Effector CD4-positive, alpha-beta T cell (primary cell): Measurements from ENCODE around the gene ADAMTS2.

Experiments
- DNase-seq: peaks from one replicate; pipeline ENCODE4 v3.0.0-alpha.2; 2020

ADAMTS2 gene

DNA sequence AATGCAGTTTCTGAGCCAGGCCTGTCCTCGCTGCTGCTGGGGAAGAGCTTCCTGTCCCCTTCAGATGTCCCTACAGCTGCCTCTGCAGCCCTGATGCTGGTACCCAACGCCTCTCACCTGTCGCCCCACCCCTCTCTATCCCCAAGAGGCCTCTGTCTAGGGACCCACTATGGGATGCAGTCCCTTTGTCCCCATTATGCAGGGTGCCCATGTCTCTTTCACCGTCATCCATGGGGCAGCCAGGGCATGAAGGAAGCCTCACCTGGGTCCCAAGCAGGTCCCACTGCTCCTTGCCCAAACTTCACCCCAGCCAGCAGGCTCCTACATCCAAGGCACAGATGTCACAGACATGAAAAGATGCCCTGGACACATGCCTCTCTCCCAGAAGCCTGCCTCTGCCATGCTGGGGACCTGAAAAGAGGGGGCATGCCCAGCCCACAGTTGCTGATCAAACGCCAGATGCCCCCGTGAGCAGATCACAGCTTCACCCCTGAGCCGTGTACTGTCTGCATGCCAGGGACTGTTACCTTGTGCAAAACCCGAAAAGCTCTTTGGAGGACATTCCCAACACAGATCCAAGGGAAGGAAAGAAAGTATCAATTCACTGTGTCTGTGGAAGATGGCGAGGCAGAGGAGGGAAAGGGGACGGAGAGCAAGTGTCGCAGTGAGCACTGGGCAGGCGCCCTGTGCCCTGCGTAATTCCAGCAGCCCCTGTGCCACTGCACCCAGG, 81.0 kb downstream of the ADAMTS2 start:
- DNase-seq = no peak

DNA sequence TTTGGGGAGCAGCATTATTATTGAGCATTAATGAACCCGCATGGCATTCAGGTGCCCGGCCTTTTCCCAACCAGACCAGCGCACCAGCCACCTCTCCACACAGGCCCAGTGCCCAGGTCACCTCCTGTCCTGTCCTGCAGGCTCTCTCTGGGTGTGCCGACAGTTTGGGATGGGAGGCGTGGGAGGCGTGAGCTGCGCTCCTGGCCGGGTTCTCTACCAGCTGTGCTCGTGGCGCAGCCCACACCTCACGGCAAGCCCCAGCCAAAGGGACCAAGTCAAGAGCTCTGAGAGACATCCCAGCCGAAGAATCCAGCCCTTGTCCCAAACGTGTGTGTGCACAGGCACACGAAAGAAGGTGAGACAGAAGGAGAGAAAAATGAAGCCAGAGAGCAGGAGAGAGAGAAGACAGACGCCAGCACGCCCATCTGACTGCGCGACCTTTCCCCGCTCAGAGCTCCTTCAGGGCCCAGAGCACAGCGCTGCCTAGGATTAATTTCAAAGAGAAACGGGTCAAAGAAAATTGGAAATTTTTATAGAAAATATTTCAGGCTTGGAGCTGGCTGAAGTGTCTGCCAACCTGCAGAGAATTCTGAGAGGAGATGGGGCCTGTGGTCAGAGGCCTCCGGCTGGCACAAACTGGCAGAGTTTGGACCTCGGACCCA, 81.7 kb downstream of the ADAMTS2 start:
- no peak for DNase-seq

DNA sequence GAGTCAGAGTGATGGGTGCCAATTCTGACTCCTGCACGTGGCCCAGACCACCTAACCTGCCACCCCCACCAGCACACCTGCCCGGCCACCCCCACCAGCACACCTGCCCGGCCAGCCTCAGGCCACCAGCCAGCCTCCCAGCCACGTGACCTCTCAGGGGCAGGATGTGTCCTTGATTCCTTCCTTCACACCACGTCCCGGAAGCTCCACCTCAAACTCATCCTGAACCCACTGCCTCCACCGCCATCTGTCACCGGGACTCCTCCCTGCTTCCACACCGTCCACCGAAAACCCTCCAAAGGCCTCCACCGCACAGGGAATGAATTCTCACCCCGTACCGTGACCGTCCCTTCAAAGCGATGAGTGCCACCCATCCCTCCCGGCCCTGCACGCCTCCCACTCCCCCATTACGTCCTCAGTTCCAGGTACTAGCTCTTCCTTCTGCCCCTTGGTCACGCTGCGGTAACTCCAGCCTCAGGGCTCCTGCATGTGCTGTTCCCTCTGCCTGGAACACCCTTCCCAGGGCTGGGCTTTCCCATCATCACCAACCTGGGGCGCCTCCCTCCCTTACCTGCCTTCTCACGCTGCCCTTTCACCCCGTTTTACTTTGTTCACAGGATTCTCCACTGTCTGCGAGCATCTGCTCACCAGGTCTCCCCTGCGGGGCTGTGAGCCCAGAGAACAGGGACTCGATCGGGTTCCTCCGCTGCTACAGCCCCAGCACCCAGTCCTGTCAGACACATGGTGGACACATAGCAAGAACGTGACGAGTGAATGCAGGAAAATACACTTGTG, 82.9 kb downstream of the ADAMTS2 start:
- no peak for DNase-seq

DNA sequence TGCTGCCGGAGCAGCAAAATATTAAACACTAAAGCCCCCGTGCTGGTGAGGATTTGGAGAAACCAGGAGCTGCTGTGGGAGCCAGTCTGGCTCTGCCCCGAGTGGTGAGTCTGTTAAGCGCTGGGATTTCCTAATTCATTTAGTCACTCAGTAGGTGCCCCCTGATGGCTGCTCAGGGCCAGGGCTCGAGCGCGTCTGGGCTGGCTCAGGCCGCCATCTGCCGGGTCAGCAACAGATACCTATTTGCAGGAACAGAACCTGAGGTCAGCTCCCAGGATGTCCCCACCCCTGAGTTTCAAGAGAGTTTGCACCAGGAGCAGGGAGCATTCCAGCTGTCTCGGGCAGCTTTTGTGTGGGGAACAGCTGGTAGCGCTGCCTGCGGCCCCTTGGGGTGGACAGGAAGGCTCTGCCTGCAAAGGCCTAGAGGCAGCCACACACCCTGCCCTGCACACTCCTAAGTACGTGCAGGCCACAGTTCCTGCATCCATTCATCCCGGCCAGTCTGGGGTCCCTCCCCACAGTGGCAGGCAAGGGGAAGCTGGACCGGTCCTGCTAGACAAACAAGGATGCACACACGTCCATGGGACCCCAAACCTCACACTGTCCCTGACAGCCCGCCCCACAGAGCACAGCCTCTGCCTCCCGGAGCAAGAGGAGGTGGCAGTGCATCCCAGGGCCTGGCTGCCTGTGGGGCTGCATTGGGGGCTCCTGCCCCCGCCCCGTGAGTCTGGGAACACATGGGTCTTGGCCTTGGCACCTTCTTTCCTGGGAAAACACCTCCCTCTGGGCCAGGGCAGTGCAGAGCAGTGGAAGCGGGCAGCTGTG, 83.7 kb downstream of the ADAMTS2 start:
- DNase-seq = no peak

DNA sequence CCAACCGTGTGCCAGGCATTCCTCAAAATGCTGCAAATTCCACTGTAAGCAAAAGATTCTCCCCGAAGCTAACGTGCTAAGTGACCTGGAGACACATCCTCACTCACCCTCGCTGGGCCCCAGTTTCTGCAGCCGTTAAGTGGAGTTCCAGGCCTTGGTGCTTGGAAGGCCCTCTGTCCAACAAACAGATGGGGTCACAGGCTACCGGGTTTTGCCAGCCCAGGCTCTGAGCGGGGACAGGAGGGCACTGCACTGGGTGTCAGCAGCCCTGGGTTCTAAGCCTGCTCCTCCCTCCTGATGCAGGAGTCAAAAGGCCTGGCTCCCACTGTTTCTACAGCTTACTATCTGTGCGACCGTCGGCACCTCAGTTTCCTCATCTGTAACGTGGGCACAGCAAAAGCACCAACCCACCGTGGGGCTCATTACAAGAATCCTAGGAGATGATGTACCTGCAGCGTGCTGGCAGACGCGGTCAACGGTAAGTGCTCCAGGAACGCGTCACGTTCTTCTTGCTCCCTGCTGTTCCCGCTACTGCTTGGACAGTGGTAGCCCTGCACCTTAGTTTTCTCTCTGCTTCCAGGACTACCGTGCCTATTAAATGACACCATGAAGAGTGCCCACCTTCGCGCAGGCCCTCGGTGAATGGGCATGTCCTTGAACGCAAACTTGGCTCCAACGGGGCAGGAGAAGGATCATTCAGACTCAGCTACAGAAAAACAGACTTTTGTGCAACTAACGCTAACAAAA, 84.8 kb downstream of the ADAMTS2 start:
- DNase-seq = no peak

DNA sequence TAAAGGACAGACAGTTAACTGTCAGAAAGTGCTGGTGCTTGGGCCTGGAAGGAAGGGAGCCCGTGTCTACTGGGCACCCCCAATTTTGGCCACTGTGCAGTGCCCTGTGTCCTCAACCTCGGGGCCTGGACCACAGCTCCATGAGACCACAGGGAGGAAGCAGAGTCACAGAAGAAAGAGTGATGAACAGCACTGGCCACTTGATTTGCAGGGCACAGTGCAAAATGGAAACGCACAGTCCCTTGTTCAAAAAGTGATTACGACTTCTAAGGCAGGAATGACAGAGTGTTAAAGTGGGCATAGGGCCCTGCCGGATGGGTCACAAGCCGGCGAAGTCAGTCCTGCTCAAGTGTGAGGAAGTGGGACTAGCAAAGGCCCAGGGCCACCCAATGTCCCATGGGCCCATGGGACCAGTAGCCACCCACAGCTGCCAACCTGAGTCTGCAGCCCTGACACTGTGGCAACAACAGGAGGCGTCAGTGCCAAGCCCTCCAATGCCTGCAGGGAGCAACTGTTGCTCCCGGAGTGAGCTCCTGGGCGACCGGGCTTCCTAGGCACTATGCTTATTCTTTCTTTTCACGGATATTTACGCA, 85.4 kb downstream of the ADAMTS2 start:
- no peak for DNase-seq

DNA sequence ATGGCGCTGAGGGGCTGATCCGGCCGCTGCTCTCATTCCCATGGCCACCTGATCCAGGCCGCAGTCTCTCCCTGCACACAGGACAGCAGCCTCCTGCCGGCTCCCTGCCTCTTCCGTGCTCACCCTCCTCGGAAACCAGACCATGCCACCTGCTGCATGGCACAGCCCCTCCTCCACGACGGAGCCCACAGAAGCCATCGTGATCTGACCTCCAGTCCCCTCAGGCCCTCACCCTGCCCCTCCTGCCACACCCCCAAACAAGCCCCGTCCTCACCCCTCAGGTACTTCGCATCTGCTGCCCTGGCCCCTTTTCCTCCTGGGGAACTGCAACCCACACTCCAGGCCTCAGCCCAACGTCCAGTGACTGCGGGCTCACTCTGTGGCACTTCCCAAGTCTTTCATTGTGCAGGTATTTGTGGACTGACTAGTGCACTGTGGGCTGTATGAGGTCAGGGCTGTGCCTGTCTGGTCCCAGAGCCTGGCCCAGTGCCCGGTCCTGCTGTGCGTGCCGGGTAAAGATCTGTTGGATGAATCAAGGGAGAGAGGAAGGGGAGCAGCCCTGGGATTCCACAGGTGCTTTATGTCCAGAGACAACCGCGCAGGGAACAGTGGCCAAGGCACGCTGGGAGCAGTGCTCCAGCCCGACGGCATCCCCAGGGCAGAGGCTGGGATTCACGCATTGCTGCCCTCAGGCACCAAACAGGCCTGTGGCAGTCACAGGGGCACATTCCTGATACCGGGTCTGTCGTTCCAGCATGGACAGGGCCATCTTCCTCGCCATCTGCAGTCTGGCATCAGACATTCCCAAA, 86.1 kb downstream of the ADAMTS2 start:
- no peak for DNase-seq

DNA sequence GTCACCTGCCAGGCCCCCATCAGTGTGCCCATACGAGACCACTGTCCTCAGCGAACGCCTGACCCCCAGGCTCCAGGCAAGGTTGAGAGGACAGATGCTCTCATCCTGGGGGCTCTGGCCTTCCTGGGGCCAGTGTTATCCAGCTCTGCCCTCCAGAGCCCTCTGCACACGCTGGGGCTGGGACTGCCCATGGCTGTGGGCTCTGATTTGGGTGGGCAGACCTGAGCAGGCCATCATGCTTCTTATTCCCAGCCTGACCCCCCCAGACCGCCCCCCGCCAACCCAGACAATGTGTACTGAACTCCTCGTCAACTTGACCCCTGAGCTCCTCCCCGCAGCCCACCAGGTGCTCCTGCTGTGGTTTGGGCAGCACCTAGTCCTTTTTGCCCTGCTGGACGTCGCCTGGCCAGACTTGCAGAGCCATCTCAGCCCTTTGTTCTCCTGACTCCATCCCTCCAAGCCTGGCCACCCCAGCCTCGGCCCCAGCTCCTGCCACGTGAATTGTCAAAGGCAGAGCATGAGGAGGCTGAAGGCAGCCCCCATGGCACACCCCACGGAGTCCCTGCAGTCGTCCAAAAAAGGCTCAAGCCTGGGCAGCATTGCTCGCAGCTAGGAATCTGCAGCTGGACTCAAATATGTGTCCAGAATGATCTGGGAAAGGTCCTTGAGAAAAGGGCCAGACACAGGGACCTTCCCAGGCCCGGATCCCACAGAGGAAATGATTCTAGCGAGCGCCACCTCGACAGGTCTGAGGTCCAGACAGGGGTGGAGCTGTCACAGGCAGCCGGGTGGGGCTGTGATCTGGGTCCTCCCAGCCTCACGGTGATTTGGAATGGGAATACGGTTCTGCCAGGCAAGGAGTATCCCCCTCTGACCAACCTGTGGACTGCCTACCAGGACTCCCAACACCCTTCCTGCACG, 87.0 kb downstream of the ADAMTS2 start:
- DNase-seq = no peak

DNA sequence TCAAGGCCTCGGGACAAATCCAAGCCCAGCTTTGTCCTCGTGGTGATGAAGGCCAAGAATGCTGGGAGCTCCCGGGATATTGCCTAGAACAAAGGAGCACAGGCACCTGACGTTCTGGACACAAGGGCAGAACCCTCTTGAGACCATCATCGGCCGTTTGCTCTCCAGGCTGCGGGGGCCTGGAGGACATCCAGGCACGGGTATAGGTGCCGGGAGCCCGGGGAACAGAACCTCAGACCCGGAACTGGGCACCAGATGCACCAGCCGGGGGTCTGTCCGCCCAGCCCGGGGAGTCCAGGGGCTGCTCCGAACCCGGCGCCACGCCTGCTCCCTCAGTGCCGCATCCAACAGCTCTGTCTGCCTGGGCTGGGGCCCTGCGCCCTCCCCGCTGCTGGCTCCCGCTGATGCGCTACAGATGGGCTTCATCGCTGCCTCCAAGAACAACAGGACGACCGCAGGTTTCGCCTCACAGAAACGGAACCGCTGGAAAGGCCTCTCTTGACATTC, 88.0 kb downstream of the ADAMTS2 start:
- no peak for DNase-seq

DNA sequence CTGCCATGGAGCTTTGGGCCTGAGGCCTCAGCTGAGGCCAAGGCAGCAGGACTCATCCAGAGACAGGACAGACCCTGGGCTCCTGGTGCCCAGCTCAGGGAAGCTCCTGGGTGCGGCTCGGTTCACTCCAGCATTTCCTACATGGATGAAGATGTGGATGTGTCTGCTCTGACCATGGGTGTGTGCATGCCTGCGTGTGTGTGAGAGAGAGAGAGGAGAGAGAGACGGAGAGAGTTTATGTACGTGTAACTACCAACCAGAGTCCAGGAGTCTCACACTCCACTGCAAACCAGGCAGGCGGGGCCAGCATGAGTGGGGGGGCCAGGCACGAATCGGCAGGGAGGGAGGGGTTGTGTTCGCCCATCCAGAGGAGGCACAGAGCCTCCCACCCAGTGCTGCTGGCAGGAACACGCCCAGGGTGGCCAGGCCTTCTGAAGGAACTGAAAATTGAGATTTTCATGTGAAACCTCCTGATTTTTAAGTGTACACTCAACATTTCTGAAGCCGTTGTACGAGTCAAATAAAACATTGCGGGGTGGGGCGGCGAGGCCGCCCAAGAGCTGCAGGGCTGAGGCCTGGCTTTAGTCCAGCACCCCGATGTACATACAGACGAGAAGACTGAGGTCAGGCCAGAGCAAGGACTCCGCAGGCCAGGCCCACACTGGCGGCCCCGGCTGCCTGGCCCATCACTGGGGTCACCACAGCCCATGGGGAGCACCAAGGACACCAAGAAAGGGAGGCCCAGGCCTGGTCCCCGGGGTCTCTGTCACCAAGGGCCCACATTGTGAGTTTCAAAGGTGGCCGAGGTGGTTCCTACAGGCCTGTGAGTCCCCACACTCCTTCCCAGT, 88.7 kb downstream of the ADAMTS2 start:
- no peak for DNase-seq

DNA sequence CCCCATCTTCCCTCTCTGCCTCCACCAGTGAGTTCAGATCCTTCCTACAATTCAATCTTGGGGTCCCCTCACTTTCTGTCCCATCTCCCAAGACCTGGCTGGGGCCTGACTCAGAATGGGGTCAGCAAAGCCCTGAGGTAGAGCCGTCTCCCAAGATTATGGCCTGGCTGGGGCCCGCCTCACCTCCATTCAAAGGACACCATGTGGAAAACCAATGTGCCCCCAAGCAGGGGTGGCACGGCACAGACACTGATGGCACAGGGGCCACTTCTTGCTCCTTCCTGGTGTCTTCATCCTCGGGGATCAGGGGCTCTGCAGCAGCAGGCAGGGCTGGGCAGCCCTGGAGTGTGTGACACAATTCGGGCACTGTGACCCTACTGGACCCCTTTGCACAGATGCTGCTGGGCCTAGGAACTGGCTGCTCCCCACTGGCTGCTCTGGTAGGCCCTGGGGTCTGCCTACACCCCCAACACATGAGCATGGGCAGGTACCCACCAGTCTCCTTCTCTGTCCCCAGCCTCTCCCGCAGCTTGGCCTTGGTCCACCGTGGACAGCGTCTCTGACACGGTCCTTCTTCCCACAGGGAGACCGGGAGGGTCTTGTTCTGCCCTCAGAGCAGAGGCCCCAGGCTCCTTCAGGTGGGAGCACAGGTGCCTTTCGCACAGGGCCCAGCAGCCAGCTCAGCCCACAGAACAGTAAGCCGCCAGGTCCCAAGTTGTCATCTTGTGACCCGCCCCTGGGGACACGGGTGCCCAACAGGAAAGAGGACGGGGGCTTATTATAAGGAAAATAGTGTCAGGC, 89.5 kb downstream of the ADAMTS2 start:
- DNase-seq = no peak

DNA sequence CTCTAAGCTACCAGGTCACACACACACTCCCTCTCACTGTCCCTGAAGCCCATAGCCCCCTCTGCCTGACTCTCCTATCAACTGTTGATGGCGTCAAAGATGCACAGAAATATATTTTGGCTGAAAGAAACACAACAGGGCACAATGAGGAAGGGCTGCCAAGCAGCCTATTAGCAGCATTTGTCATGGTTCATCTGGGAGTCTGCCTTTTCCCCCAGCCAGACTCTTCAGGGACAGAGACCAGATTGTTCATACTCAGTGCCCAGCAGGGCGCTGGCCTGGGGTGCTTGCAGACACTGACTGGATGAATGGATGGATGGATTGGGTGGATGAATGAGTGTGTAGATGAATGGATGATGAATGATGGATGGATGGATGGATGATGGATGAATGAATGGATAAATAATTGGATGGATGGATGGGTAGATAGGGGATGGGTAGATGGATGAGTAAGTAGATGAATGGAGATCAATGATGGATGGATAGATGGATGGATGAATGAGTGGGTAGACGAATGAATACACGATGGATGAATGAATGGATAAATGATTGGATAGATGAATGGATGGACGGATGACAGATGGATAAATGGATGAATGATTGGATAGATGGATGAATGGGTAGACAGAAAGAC, 90.5 kb downstream of the ADAMTS2 start:
- DNase-seq = no peak

DNA sequence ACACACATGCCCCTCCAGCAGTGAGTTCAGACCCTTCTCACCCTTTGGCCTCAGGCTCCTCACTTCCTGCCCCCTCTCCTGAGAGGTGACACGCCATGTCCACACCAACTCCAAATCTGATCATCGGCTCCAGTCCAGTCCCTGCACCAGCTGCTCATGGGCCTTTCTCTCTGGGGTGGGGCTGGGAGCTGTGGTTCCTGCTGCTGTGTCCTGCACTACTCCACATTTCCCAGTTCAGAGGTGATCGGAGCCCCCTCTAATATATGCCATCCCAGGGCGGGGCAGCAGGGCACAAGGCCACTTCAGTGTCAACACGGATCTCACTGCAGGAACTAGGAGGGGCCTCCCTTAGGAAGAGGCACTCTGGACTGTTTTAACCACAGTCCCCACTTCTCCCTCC, 91.5 kb downstream of the ADAMTS2 start:
- DNase-seq = no peak

DNA sequence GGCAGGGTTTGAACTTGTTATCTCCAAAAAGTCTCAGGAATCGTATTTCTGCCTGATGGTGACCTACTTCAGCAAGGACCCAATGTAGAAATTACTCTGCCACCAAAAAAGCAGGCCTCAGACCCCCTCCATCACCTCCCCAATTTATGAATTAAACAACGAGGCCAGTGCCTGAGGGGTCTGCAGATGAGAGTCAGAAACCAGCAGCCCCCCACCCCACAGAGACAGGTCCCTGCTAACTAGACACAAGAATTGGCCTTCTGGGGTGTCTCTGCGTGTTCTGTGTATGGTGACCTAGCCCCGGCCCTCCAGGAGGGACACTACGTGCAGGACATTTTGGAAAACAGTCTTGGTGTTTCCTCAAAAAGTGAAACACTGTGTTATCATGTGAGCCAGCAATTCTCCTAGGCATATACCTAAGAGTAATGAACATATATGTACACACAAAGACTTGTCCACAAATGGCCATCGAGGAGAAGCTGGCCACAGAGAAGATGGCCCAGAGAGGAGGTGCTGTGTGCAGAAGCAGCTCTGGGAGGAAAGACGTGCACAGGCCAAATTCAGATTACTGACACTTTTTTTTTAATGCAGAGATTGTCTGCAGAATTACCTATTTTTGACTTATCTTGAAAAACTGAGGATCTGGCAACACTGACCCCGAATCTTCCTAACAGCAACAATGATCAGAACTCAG, 93.8 kb downstream of the ADAMTS2 start:
- no peak for DNase-seq

DNA sequence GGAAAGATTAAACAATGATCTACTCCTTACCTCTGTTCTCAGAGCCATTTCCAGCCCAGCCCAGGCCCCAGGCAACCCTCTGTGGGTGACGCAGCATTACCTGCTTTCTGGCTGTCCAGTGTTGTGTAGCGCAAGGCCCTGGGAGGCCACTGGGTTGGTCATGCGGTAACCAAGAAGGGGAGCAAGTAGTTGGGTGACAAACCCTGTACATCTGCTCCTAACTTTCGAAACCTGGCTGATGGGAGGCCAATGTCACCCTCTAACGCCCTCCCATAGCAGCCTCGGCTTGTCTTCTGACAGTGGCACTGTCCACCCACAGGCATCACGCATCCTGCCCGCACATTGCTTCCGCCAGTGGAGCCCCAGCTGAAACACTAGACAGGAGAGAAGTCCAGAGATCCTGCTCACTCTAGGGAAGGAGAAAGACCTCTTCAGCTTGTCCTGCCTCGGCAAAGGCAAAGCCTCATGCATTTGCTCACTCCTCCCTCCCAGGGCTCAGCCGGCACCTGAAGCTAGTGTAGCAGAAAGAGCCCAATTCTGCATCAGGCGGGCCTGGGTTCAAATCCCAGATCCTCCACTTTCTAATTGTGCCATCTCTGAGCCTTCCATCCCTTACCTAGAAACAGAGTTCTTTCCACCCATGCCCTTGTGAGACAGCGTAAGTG, 94.6 kb downstream of the ADAMTS2 start:
- no peak for DNase-seq

DNA sequence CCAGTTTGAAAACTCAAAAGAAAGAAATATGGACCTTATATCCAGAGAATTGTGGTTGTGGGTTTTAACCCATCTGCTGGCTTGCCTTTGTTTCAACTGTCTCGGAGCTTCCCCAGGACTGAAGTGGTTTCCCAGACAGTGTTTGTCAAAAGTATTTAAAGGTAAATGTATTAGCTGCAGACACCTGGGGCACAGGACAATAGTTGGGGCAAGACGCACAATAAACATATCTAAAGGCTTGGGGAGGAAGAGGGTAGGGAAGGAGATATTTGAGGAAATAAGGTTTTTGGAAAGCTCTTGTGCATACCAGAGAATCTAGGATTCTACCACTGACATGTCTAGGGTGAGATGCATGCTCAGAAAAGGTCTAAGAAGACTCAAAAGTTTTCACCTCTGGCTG, 99.0 kb downstream of the ADAMTS2 start:
- DNase-seq = no peak
